Measurements from ENCODE around the gene GRB14. TPM values are rescaled to one million over a fixed set of nuclear protein-coding genes. Genes with fewer than 3 reads are reported as not detected.

GRB14 gene
- total RNA-seq, 1 donor from 2014 or later = 21.7 TPM

GRCh38 chr2:164617466-164617865, 3.8 kb downstream of the GRB14 start:
- DNase-seq (ENCODE audit: low spot score) = no peak

GRCh38 chr2:164613321-164613982, 7.8 kb downstream of the GRB14 start:
- DNase-seq (ENCODE audit: low spot score) = no peak

- DNase-seq (ENCODE audit: low spot score) = no peak
Measured at GRCh38 chr2:164609790-164610189, 11.5 kb downstream of the GRB14 start.

DNA sequence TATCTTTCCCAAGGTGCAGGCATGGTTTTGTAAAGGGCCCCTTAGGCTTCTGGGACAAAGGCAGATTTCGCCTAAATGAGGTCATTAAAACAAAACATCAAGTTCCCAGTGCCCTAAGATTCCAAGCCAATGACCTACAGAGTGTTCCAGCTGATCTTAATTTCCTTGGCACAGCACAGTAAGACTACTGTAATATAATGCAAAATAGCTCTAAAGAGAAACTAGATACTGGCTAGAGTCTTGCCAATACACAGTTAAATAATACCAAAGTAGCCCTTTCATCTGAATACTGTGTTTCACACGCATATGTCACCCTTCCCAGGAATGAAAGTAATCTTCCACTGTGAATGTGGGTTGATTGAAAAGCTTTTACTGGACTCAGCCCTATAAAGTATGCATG, 14.7 kb downstream of the GRB14 start:
- DNase-seq (ENCODE audit: low spot score) = no peak

DNA sequence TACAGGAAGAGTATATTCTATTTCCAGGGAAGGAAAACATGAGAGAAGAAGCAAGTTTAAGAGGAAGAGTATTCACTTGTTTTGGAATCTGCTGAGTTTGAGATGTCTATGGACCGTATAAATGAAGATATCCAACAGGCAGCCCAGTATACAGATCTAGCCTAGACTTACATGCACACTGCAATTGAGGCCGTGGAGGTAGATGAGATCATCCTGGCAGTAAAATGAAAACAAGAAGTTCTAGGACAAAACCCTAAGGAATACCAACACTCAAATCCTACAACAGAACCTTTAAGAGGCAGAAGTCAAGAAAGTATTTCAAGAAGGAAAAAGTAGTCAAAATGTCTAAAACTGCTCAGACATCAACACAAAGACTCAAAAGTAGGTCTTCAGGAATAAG, 16.0 kb downstream of the GRB14 start:
- DNase-seq (ENCODE audit: low spot score) = no peak

DNA sequence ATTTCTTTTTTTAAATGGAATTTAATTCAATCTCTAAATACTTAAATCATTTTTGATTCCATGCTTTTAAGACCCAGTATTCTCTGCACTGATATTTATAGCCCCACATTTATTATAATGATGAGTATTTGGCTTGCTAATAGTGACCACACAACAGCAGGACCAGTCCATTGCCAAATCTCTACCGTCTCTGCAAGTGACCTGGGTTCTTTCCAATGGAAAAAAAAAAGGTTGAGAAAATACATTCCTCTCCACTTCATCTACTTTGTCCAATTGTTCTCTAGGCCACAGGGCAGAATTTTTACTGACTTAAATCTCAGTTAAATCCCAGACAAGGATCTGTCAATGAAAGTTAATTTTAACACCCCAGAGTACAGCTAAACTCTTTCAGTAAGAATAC, 20.5 kb downstream of the GRB14 start:
- no peak for DNase-seq (ENCODE audit: low spot score)

GRCh38 chr2:164599954-164600589, 21.2 kb downstream of the GRB14 start:
- DNase-seq (ENCODE audit: low spot score) = no peak

GRCh38 chr2:164597983-164598382, 23.3 kb downstream of the GRB14 start:
- DNase-seq (ENCODE audit: low spot score) = no peak

- DNase-seq (ENCODE audit: low spot score) = no peak
Measured at GRCh38 chr2:164595031-164595430, 26.3 kb downstream of the GRB14 start.

DNA sequence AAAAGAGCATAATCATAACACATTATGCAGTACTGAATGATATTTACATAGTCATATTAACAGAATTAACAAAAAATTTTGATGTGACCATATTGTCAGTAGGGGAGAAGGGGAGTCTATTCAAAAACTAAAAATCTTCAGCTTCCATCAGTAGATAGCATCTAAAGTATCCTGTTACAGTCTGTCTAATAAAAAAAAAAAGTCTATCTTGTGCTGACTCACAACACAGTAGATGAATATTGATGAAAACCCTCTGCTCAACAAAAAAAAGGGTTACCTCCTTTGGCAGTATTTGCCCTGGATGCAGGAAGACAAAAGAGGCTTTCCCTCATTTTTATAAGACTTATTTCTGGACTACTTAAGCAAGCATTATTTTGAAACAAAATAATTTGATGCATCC, 27.3 kb downstream of the GRB14 start:
- DNase-seq (ENCODE audit: low spot score) = no peak

DNA sequence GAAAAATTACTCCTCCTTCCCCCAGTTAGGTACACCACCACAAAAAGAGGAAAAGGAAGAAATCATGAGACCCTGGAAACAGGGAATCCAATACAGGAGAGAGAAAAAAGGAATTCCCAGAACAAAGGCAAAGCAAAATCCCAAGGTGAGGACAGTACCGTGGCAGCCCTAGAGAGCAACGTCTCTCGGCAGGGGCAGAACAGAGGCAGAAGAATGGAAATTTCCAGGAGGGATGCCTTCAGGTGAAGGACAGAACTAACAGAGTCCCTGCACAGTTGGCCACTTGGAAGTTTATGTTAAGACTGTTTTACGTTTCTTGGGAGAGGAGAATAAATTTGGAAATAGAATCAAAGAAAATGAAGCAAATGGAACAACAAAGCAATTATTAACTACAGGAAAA, 27.7 kb downstream of the GRB14 start:
- no peak for DNase-seq (ENCODE audit: low spot score)

DNA sequence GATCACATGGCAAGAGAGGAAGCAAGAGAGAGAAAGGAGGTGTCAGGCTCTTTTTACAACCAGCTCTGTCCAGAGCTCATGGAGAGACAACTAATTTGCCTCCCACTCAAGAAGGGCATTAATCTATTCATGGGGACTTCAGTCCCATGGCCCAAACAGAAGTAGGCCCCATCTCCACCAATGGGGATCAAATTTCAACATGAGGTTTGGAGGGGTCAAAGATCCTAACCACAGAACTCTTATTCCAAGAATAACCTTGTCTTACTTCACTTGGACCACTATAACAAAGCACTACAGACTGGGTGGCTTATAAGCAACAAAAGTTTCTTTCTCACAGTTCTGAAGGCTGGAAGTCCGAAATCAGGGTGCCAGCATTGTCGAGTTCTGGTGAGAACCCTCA, 31.8 kb downstream of the GRB14 start:
- DNase-seq (ENCODE audit: low spot score) = no peak

GRCh38 chr2:164581050-164581449, 40.2 kb downstream of the GRB14 start:
- no peak for DNase-seq (ENCODE audit: low spot score)

GRCh38 chr2:164574931-164575330, 46.4 kb downstream of the GRB14 start:
- no peak for DNase-seq (ENCODE audit: low spot score)

DNA sequence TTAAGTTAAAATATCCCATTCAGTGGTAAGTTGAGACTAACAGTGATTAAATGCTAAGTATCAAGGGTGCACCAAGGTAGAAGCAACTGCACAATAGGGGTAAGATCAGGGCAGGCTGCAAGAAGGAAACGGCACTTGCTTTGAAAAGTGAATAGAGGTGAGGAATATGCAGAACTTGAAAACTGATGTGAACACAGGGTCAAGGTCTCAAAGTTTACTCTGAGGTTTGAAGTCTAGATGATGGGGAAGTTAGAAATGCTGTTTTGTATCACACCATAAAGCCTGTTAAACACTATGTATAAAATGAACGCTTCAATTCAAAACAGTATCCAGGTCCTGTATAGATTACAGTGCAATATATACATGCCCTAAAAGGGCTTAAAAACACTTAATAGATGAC, 50.8 kb downstream of the GRB14 start:
- no peak for DNase-seq (ENCODE audit: low spot score)

DNA sequence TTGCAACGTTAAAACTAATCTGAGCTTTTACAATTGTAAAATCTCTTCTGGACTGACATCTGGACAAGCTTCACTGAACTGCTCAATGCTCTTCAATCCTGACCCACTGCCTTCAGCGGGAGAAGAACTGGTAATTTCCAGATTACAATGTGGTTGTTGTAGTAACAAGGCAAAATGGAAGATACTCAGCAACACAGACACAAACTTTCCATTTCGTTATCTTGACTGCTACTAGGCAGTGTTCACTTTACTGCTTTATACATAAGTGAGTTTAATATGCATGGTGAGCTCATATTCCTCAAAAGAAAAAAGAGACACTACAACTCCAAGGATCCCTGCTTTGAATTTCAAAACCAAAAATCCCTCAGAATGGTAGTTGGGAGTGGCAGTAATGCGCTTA, 51.9 kb downstream of the GRB14 start:
- DNase-seq (ENCODE audit: low spot score) = no peak

GRCh38 chr2:164568317-164568716, 53.0 kb downstream of the GRB14 start:
- no peak for DNase-seq (ENCODE audit: low spot score)

DNA sequence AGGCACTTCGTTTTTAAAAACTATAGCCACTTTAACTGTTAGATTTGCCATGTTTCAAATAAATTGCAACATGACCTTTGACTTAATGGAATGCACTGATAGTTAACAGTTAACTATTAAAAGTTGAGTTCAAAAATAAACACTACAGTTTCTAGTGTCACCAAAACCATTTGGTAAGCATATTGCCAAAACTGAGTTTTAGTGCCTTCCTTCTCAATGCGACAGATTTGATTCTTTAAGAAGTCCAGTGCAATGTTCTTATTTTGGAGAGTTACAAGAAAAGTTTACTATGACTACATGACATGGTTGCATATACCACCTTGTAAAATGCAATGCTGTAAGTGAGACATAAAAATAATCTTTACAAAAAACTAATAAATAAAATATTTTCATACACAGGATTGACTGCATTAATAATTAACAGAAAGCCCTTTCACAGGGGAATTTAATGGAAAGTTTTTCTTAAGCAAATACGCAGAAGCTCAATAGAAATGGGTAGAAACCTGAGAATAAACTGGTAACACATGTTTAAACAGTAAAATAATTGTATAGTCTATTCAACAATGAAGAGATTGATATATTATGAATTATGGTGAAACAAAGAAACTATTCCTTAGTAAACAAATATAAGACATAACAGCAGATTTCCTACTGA, 53.8 kb downstream of the GRB14 start:
- no peak for DNase-seq (ENCODE audit: low spot score)

DNA sequence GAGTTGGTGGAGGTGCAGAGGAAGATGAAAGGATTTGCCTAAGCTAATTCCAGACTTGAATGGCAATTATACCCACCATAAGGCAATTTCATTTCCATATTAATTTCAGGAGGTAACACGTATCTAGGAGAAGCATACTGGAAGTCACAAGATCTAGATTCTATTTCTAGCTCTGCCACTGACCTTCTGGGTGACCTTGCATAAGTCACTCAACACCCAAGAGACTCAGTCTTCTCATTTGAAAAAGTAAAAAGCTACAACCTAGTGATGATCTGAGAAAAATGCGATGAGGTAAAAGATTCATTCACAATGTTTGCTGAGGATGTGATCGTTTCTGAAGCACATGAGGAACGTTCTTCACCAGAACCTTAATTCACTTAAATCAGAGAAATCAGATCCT, 55.9 kb downstream of the GRB14 start:
- no peak for DNase-seq (ENCODE audit: low spot score)

- no peak for DNase-seq (ENCODE audit: low spot score)
Measured at GRCh38 chr2:164562666-164563065, 58.6 kb downstream of the GRB14 start.

GRCh38 chr2:164561991-164562390, 59.3 kb downstream of the GRB14 start:
- DNase-seq (ENCODE audit: low spot score) = no peak

DNA sequence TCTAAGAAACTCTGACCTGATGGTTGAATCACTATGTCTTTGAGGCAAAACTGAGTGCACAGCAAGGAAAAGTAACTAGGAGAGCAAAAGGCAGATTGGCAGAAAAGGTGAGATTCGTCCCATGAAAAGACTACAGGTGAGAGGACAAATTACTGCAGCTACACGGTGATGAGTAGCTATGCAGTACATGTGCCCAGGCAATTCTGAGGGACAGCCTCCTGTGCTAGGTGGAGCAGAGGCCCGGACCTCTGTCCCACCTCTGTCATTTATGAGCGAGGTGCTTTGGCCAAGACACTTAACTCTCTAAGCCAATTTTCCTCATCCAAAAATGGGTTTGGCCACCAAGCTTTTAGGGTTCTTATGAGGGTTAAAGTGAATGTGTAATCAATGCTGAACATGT, 59.9 kb downstream of the GRB14 start:
- DNase-seq (ENCODE audit: low spot score) = no peak

GRCh38 chr2:164560902-164561301, 60.4 kb downstream of the GRB14 start:
- no peak for DNase-seq (ENCODE audit: low spot score)
